Keratinocyte (primary cell): Measurements from ENCODE around the gene CELA1. TPM values are rescaled to one million over a fixed set of nuclear protein-coding genes. Genes with fewer than 3 reads are reported as not detected.

Experiments
- DNase-seq: peaks from one replicate; pipeline ENCODE4 v3.0.0-alpha.2; 2011; ENCODE audit warnings: low read depth, missing footprints, low spot score
- FAIRE-seq: peaks from 2 replicates; lab custom pipeline; 2011; peaks lifted over from hg19 to GRCh38; lab: Jason Lieb, UNC
- H2AFZ ChIP-seq: 2 replicates; pipeline ENCODE4 v1.6.0; 2012; ENCODE audit warnings: low read length, control low read depth, inconsistent platforms; ENCODE audit not compliant: control insufficient read depth
- H3K27ac ChIP-seq: 2 replicates; pipeline ENCODE4 v1.5.1; 2011; ENCODE audit warnings: low read length; ENCODE audit not compliant: control insufficient read depth, insufficient read depth
- H3K27me3 ChIP-seq: 3 replicates; pipeline ENCODE4 v1.6.0; 2011; ENCODE audit warnings: low read length; ENCODE audit not compliant: control insufficient read depth, insufficient read depth; ENCODE audit errors: extremely low read depth
- H3K36me3 ChIP-seq, 2 experiments: 2 replicates in 1 of 2; 3 replicates in 1 of 2; pipeline ENCODE4 v1.5.1; 2011; ENCODE audit warnings: low read length in 2 of 2, mild to moderate bottlenecking in 1 of 2; ENCODE audit not compliant: control insufficient read depth in 2 of 2, insufficient read depth in 2 of 2; ENCODE audit errors: extremely low read depth in 1 of 2
- H3K4me1 ChIP-seq: 3 replicates; pipeline ENCODE4 v1.5.1; 2011; ENCODE audit warnings: low read length; ENCODE audit not compliant: control insufficient read depth, insufficient read depth; ENCODE audit errors: extremely low read depth
- H3K4me2 ChIP-seq: 3 replicates; pipeline ENCODE4 v1.6.0; 2011; ENCODE audit warnings: low read depth, low read length; ENCODE audit not compliant: control insufficient read depth, insufficient read depth; ENCODE audit errors: extremely low read depth
- H3K4me3 ChIP-seq, 3 experiments: fragments of 200-600 bp in 1 of 3; sonication (generic) in 1 of 3; 2 replicates in 2 of 3; 3 replicates in 1 of 3; pipeline ENCODE4 v1.5.1; 2011 to 2016; ENCODE audit warnings: low read length in 3 of 3, mild to moderate bottlenecking in 3 of 3, control low read depth in 2 of 3, inconsistent platforms in 1 of 3, low read depth in 1 of 3, mixed read lengths in 1 of 3, mixed run types in 1 of 3, moderate library complexity in 1 of 3; ENCODE audit not compliant: control insufficient read depth in 2 of 3, insufficient read depth in 2 of 3; ENCODE audit errors: extremely low read depth in 1 of 3
- H3K79me2 ChIP-seq: 2 replicates; pipeline ENCODE4 v1.6.0; 2012; ENCODE audit warnings: low read length; ENCODE audit not compliant: control insufficient read depth, insufficient read depth
- H3K9ac ChIP-seq: 3 replicates; pipeline ENCODE4 v1.6.0; 2011; ENCODE audit warnings: low read length; ENCODE audit not compliant: control insufficient read depth, insufficient read depth; ENCODE audit errors: extremely low read depth
- H3K9me1 ChIP-seq: 3 replicates; pipeline ENCODE4 v1.6.0; 2011; ENCODE audit warnings: low read length; ENCODE audit not compliant: control insufficient read depth, insufficient read depth; ENCODE audit errors: extremely low read depth
- H3K9me3 ChIP-seq: 2 replicates; pipeline ENCODE4 v1.5.1; 2012; ENCODE audit warnings: low read depth, low read length; ENCODE audit not compliant: control insufficient read depth
- H4K20me1 ChIP-seq: 3 replicates; pipeline ENCODE4 v1.6.0; 2011; ENCODE audit warnings: low read length; ENCODE audit not compliant: control insufficient read depth, insufficient read depth; ENCODE audit errors: extremely low read depth
- CTCF ChIP-seq, 3 experiments: IDR thresholded peaks in 1 of 3; conservative IDR thresholded peaks in 1 of 3; optimal IDR thresholded peaks in 1 of 3; 2 replicates in 2 of 3; 3 replicates in 1 of 3; pipeline versions ENCODE3 to v1.5.1; 2011; ENCODE audit warnings: low read length in 3 of 3, mild to moderate bottlenecking in 3 of 3, moderate library complexity in 2 of 3, control low read depth in 1 of 3, inconsistent platforms in 1 of 3; ENCODE audit not compliant: insufficient read depth in 2 of 3; ENCODE audit errors: extremely low read depth in 1 of 3
- EZH2 ChIP-seq: IDR thresholded peaks from one replicate; pipeline ENCODE4 v1.6.1; 2012; ENCODE audit warnings: inconsistent platforms, mild to moderate bottlenecking, low read length, moderate library complexity
- dilution Hi-C: fragments of 300-500 bp; cut with MboI; formaldehyde crosslinking; loops from one replicate; pipeline ENCODE4 v1.7.0; 2020; ENCODE audit warnings: low sequenced_read_pairs; ENCODE audit not compliant: extremely low pct_ligation_motif_present
- polyA plus RNA-seq, 5 experiments: library from polyadenylated mRNA; depleted of rRNA in 3 of 5; stranded (reverse) in 3 of 5; stranded (forward) in 1 of 5; unstranded in 1 of 5; fragments of >200 nt; gene quantifications; 1 replicate in 1 of 5; 2 replicates in 3 of 5; 3 replicates in 1 of 5; pipeline versions ENCODE4 v1.2.1 to v1.2.3, GENCODE V29; 2011 to 2012; ENCODE audit warnings: missing spikeins in 2 of 5, low read depth in 1 of 5, low replicate concordance in 1 of 5

CELA1 gene
- polyA plus RNA-seq, 1 donor (not counting 4 experiments of a cell fraction or from before 2014, with no cell fraction given) = not detected

- H3K9ac ChIP-seq = no peak overlapping the region
- H3K27me3 ChIP-seq = no peaks in the 10 kb centered on the region
- no peaks in the 10 kb centered on the region for H3K79me2 ChIP-seq
- no peaks in the 10 kb centered on the region for H3K9me1 ChIP-seq
- peaks cover 3% of the 10 kb centered on the region for H3K4me1 ChIP-seq
- H4K20me1 ChIP-seq = peaks cover 2% of the 10 kb centered on the region
- dilution Hi-C loops = no loop called here
- no peak overlapping the region for H3K4me3 ChIP-seq
- TF ChIP-seq CTCF (optimal IDR thresholded peaks at IDR 0.05 in 1 of 3, IDR thresholded peaks at IDR 0.05 in 1 of 3, conservative IDR thresholded peaks at IDR 0.05 in 1 of 3; ENCODE audit: extremely low read depth in 1 of 3, insufficient read depth in 2 of 3, low read length in 3 of 3) = no peak
- no peak for TF ChIP-seq EZH2
- H3K4me2 ChIP-seq = no peak overlapping the region
- FAIRE-seq (no peak), DNase-seq (no peak)
- H3K36me3 ChIP-seq = peaks cover 35 to 40% of the 10 kb centered on the region in 2 experiments
- H3K9me3 ChIP-seq = no peaks in the 10 kb centered on the region
- H3K27ac ChIP-seq = no peak overlapping the region
- H2AFZ ChIP-seq = no peak overlapping the region
Measured at GRCh38 chr12:51364001-51364400, 17.5 kb upstream of the CELA1 start.

- Histone ChIP-seq H3K9me3 (no peaks in the 10 kb centered on the region), H3K4me2 (no peak overlapping the region), H3K9ac (no peak overlapping the region), H3K4me1 (no peaks in the 10 kb centered on the region), H3K9me1 (no peaks in the 10 kb centered on the region), H3K27ac (no peak overlapping the region), H3K79me2 (no peaks in the 10 kb centered on the region), H3K4me3 (no peak overlapping the region), H3K36me3 (peaks cover 31 to 45% of the 10 kb centered on the region in 2 experiments), H4K20me1 (no peaks in the 10 kb centered on the region), H3K27me3 (no peaks in the 10 kb centered on the region), H2AFZ (no peak overlapping the region)
- FAIRE-seq (no peak), DNase-seq (no peak)
- no peak for TF ChIP-seq EZH2
- TF ChIP-seq CTCF (optimal IDR thresholded peaks at IDR 0.05 in 1 of 3, IDR thresholded peaks at IDR 0.05 in 1 of 3, conservative IDR thresholded peaks at IDR 0.05 in 1 of 3; ENCODE audit: extremely low read depth in 1 of 3, insufficient read depth in 2 of 3, low read length in 3 of 3) = no peak
- dilution Hi-C loops = no loop called here
Measured at GRCh38 chr12:51362747-51363342, 16.4 kb upstream of the CELA1 start.
